Fibroblast of lung (primary cell): ENCODE data around the gene NBEA. TPM values are rescaled to one million over a fixed set of nuclear protein-coding genes. Genes with fewer than 3 reads are reported as not detected.

Experiments
- DNase-seq, 2 donors: peaks; one replicate each; pipeline versions ENCODE4 v3.0.0 to v3.0.0-alpha.2; 2010; ENCODE audit warnings: low read depth in 2 of 2
- H2AFZ ChIP-seq: 2 replicates; pipeline ENCODE4 v1.5.1; 2012; ENCODE audit warnings: low read length, control low read depth, inconsistent platforms
- H3K27ac ChIP-seq: 2 replicates; pipeline ENCODE4 v1.5.1; 2011; ENCODE audit warnings: low read length, control low read depth; ENCODE audit not compliant: insufficient read depth
- H3K27me3 ChIP-seq: 2 replicates; pipeline ENCODE4 v1.5.1; 2011; ENCODE audit warnings: mild to moderate bottlenecking, low read length; ENCODE audit not compliant: control insufficient read depth, insufficient read depth
- H3K36me3 ChIP-seq: 2 replicates; pipeline ENCODE4 v1.5.1; 2011; ENCODE audit warnings: low read length; ENCODE audit not compliant: control insufficient read depth, insufficient read depth
- H3K4me1 ChIP-seq: 2 replicates; pipeline ENCODE4 v1.5.1; 2011; ENCODE audit warnings: low read length; ENCODE audit not compliant: control insufficient read depth, insufficient read depth; ENCODE audit errors: extremely low read depth
- H3K4me2 ChIP-seq: 2 replicates; pipeline ENCODE4 v1.5.1; 2011; ENCODE audit warnings: low read length, control low read depth; ENCODE audit not compliant: insufficient read depth; ENCODE audit errors: extremely low read depth
- H3K4me3 ChIP-seq, 4 experiments: fragments of 200-600 bp in 1 of 4; sonication (generic) in 1 of 4; replicated peaks in 1 of 4; 2 replicates each; pipeline ENCODE4 v1.5.1; 2011 to 2016; ENCODE audit warnings: low read length in 4 of 4, low read depth in 3 of 4, mild to moderate bottlenecking in 3 of 4, control low read depth in 2 of 4, inconsistent platforms in 1 of 4, mixed read lengths in 1 of 4; ENCODE audit not compliant: insufficient read depth in 1 of 4; ENCODE audit errors: control extremely low read depth in 1 of 4
- H3K79me2 ChIP-seq: 2 replicates; pipeline ENCODE4 v1.5.1; 2012; ENCODE audit warnings: mild to moderate bottlenecking, low read length, inconsistent platforms; ENCODE audit not compliant: control insufficient read depth, insufficient read depth
- H3K9ac ChIP-seq: 2 replicates; pipeline ENCODE4 v1.5.1; 2011; ENCODE audit warnings: mild to moderate bottlenecking, low read length, control low read depth; ENCODE audit not compliant: insufficient read depth
- H3K9me3 ChIP-seq: 2 replicates; pipeline ENCODE4 v1.5.1; 2012; ENCODE audit warnings: low read depth, low read length; ENCODE audit not compliant: control insufficient read depth, insufficient read depth
- H4K20me1 ChIP-seq: 2 replicates; pipeline ENCODE4 v1.5.1; 2011; ENCODE audit warnings: low read length; ENCODE audit not compliant: control insufficient read depth, insufficient read depth; ENCODE audit errors: extremely low read depth
- CTCF ChIP-seq, 2 donors: IDR thresholded peaks in 1 of 2; conservative IDR thresholded peaks in 1 of 2; 1 replicate in 1 of 2; 2 replicates in 1 of 2; pipeline ENCODE4 v1.5.1; 2011 to 2012; ENCODE audit warnings: low read length in 2 of 2, control low read depth in 1 of 2, inconsistent platforms in 1 of 2, low read depth in 1 of 2, mild to moderate bottlenecking in 1 of 2
- EZH2 ChIP-seq: IDR thresholded peaks from 2 replicates; pipeline ENCODE4 v1.5.1; 2012; ENCODE audit warnings: low read length, control low read depth, mild to moderate bottlenecking; ENCODE audit errors: missing control alignments
- polyA plus RNA-seq, 2 donors: library from polyadenylated mRNA; depleted of rRNA in 1 of 2; stranded (reverse) in 1 of 2; unstranded in 1 of 2; fragments of >200 nt; gene quantifications; 2 replicates each; pipeline ENCODE4 v1.2.1, GENCODE V29; 2011 to 2012; ENCODE audit warnings: missing spikeins in 1 of 2
- total RNA-seq: library from RNA; depleted of rRNA; stranded (reverse); fragments of >200 nt; gene quantifications from 2 replicates; pipeline ENCODE4 v1.2.1, GENCODE V29; 2014

NBEA gene
- total and polyA plus RNA-seq, 2 donors (not counting 1 experiment from before 2014, with no cell fraction given) = 3.6 to 7.8 TPM

GRCh38 chr13:35260316-35260715 is 318.2 kb downstream of the NBEA start:
- H2AFZ ChIP-seq = no peak overlapping the region
- H3K4me2 ChIP-seq = no peak overlapping the region
- no peaks in the 10 kb centered on the region for H3K36me3 ChIP-seq
- TF ChIP-seq CTCF (conservative IDR thresholded peaks at IDR 0.05 in 1 of 2, IDR thresholded peaks at IDR 0.05 in 1 of 2; ENCODE audit: low read depth in 1 of 2, low read length in 2 of 2) (no peak), EZH2 (no peak)
- H4K20me1 ChIP-seq = no peaks in the 10 kb centered on the region
- no peaks in the 10 kb centered on the region for H3K9me3 ChIP-seq
- H3K4me3 ChIP-seq = no peak overlapping the region
- H3K27me3 ChIP-seq = no peaks in the 10 kb centered on the region
- DNase-seq = no peak
- no peak overlapping the region for H3K9ac ChIP-seq
- H3K27ac ChIP-seq = no peak overlapping the region
- no peaks in the 10 kb centered on the region for H3K79me2 ChIP-seq
- H3K4me1 ChIP-seq = no peaks in the 10 kb centered on the region

GRCh38 chr13:35266412-35266811 is 324.3 kb downstream of the NBEA start:
- Histone ChIP-seq H2AFZ (no peak overlapping the region), H3K27me3 (no peaks in the 10 kb centered on the region), H3K4me1 (no peaks in the 10 kb centered on the region), H3K4me3 (no peak overlapping the region), H4K20me1 (no peaks in the 10 kb centered on the region), H3K9me3 (no peaks in the 10 kb centered on the region), H3K36me3 (no peaks in the 10 kb centered on the region), H3K27ac (no peak overlapping the region), H3K9ac (no peak overlapping the region), H3K79me2 (no peaks in the 10 kb centered on the region), H3K4me2 (no peak overlapping the region)
- no peak for DNase-seq
- TF ChIP-seq CTCF (conservative IDR thresholded peaks at IDR 0.05 in 1 of 2, IDR thresholded peaks at IDR 0.05 in 1 of 2; ENCODE audit: low read depth in 1 of 2, low read length in 2 of 2) (no peak), EZH2 (no peak)

- Histone ChIP-seq H3K79me2 (no peaks in the 10 kb centered on the region), H3K4me2 (no peak overlapping the region), H2AFZ (no peak overlapping the region), H3K27me3 (no peaks in the 10 kb centered on the region), H4K20me1 (no peaks in the 10 kb centered on the region), H3K36me3 (no peaks in the 10 kb centered on the region), H3K4me3 (no peak overlapping the region), H3K9me3 (no peaks in the 10 kb centered on the region), H3K27ac (no peak overlapping the region), H3K9ac (no peak overlapping the region), H3K4me1 (no peaks in the 10 kb centered on the region)
- no peak for TF ChIP-seq CTCF (conservative IDR thresholded peaks at IDR 0.05 in 1 of 2, IDR thresholded peaks at IDR 0.05 in 1 of 2; ENCODE audit: low read depth in 1 of 2, low read length in 2 of 2)
- TF ChIP-seq EZH2 = no peak
- DNase-seq = no peak
These were observed 336.8 kb downstream of the NBEA start for GRCh38 chr13:35278917-35279316.
